ENCODE results near the gene SORBS1. TPM values are rescaled to one million over a fixed set of nuclear protein-coding genes. Genes with fewer than 3 reads are reported as not detected.

The SORBS1 gene
- polyA plus RNA-seq, 1 donor from 2014 or later, result 39.5 TPM

DNA sequence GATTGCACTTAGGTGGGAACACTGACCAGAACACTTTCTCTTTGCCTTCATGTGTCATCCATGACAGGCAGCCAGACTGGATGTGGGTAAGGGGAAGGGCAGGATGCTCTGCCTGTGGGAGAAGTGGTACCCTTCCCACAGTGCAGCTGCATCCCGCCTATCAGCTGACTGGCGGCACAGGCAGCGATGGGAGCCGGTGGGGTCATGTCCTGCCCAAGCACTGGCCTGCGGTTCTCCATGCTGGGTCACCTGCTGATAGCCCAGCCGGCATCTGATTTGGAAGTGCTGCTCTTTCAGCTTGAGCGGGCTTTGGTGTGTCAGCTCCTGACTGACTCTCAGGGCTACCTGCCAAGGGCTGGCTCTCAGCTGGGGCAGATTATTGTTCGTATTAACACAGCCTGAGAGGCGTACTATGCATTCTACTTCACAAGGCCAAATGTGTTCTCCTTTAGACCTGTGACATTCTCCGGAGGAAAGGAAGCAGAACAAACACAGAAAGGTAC lies 165.2 kb downstream of the SORBS1 start:
- H3K9ac ChIP-seq (ENCODE audit: low read length), result no peak overlapping the region
- no peak for TF ChIP-seq MXI1 (conservative IDR thresholded peaks at IDR 0.05; ENCODE audit: poor library complexity, severe bottlenecking)
- TF ChIP-seq SMC3 (conservative IDR thresholded peaks at IDR 0.05; ENCODE audit: poor library complexity), result no peak
- peaks cover 23% of the 10 kb centered on the region for H3K36me3 ChIP-seq (ENCODE audit: insufficient read depth, low read length)
- H4K20me1 ChIP-seq (ENCODE audit: insufficient read depth), result no peaks in the 10 kb centered on the region
- no peak overlapping the region for H3K27ac ChIP-seq (ENCODE audit: low read length)
- no peak overlapping the region for H3K4me3 ChIP-seq (ENCODE audit: low read length)
- no peak overlapping the region for H3K4me2 ChIP-seq (ENCODE audit: low read length)
- no peaks in the 10 kb centered on the region for H3F3A ChIP-seq (ENCODE audit: insufficient read depth, low read length, poor library complexity, severe bottlenecking)
- no peaks in the 10 kb centered on the region for H3K9me2 ChIP-seq (ENCODE audit: insufficient read depth, low read length)
- no peaks in the 10 kb centered on the region for H3K27me3 ChIP-seq (ENCODE audit: insufficient read depth, low read depth, low read length)
- H2AFZ ChIP-seq (ENCODE audit: low read depth, low read length), result no peak overlapping the region
- H3K9me3 ChIP-seq (ENCODE audit: low read length), result no peaks in the 10 kb centered on the region
- no peaks in the 10 kb centered on the region for H3K79me2 ChIP-seq (replicated peaks; ENCODE audit: insufficient read depth, low read length)

DNA sequence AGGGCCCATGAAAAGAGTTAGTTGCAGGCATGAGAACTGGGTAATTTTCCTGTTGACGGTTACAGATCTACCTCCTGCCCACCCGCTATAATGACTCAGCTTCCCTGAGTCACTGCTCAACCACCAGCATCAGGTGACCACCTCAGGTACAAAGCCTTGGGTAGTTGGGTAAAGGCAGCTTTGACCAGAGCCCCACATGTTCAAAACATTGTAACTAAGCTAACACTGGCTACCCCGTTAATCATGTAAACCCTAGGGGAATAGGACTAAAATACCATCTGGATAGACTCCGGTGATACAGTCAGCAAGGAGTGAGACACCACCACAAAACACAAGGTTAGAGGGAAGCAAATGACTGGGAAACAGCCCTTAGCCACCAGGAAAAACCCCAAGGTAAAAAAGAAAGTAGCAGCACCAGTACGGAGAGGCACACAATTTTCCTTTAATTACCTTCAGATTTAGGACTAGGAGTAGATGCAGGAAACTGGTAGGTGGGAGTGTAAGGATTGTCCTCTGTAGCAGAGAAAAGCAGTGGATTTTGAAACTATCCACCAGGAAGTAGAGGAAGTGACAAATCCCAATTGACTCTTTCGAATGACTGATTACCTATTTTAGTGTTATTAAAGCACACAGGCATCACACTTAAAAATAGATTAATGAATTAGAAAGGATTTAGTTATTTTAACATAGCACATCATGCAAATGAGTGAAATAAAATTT lies 166.8 kb downstream of the SORBS1 start:
- Histone ChIP-seq H3K36me3 (ENCODE audit: insufficient read depth, low read length) (peaks cover 23% of the 10 kb centered on the region), H3K79me2 (replicated peaks; ENCODE audit: insufficient read depth, low read length) (no peaks in the 10 kb centered on the region), H3F3A (ENCODE audit: insufficient read depth, low read length, poor library complexity, severe bottlenecking) (no peaks in the 10 kb centered on the region), H3K9me3 (ENCODE audit: low read length) (no peaks in the 10 kb centered on the region), H3K4me3 (ENCODE audit: low read length) (no peak overlapping the region), H4K20me1 (ENCODE audit: insufficient read depth) (no peaks in the 10 kb centered on the region), H3K27ac (ENCODE audit: low read length) (no peak overlapping the region), H3K27me3 (ENCODE audit: insufficient read depth, low read depth, low read length) (no peaks in the 10 kb centered on the region), H3K9me2 (ENCODE audit: insufficient read depth, low read length) (no peaks in the 10 kb centered on the region), H2AFZ (ENCODE audit: low read depth, low read length) (no peak overlapping the region), H3K9ac (ENCODE audit: low read length) (no peak overlapping the region), H3K4me2 (ENCODE audit: low read length) (no peak overlapping the region)
- TF ChIP-seq, protein P1, sequence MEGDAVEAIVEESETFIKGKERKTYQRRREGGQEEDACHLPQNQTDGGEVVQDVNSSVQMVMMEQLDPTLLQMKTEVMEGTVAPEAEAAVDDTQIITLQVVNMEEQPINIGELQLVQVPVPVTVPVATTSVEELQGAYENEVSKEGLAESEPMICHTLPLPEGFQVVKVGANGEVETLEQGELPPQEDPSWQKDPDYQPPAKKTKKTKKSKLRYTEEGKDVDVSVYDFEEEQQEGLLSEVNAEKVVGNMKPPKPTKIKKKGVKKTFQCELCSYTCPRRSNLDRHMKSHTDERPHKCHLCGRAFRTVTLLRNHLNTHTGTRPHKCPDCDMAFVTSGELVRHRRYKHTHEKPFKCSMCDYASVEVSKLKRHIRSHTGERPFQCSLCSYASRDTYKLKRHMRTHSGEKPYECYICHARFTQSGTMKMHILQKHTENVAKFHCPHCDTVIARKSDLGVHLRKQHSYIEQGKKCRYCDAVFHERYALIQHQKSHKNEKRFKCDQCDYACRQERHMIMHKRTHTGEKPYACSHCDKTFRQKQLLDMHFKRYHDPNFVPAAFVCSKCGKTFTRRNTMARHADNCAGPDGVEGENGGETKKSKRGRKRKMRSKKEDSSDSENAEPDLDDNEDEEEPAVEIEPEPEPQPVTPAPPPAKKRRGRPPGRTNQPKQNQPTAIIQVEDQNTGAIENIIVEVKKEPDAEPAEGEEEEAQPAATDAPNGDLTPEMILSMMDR (IDR thresholded peaks at IDR 0.05; ENCODE audit: poor library complexity, severe bottlenecking), result no peak
- TF ChIP-seq, protein P2, sequence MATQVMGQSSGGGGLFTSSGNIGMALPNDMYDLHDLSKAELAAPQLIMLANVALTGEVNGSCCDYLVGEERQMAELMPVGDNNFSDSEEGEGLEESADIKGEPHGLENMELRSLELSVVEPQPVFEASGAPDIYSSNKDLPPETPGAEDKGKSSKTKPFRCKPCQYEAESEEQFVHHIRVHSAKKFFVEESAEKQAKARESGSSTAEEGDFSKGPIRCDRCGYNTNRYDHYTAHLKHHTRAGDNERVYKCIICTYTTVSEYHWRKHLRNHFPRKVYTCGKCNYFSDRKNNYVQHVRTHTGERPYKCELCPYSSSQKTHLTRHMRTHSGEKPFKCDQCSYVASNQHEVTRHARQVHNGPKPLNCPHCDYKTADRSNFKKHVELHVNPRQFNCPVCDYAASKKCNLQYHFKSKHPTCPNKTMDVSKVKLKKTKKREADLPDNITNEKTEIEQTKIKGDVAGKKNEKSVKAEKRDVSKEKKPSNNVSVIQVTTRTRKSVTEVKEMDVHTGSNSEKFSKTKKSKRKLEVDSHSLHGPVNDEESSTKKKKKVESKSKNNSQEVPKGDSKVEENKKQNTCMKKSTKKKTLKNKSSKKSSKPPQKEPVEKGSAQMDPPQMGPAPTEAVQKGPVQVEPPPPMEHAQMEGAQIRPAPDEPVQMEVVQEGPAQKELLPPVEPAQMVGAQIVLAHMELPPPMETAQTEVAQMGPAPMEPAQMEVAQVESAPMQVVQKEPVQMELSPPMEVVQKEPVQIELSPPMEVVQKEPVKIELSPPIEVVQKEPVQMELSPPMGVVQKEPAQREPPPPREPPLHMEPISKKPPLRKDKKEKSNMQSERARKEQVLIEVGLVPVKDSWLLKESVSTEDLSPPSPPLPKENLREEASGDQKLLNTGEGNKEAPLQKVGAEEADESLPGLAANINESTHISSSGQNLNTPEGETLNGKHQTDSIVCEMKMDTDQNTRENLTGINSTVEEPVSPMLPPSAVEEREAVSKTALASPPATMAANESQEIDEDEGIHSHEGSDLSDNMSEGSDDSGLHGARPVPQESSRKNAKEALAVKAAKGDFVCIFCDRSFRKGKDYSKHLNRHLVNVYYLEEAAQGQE (IDR thresholded peaks at IDR 0.05; ENCODE audit: borderline replicate concordance), result no peak
- TF ChIP-seq POLR2AphosphoS5 (IDR thresholded peaks at IDR 0.05) (no peak), MXI1 (conservative IDR thresholded peaks at IDR 0.05; ENCODE audit: poor library complexity, severe bottlenecking) (no peak), EP300 (conservative IDR thresholded peaks at IDR 0.05; ENCODE audit: poor library complexity, severe bottlenecking) (no peak), RAD21 (conservative IDR thresholded peaks at IDR 0.05) (no peak), TAF1 (IDR thresholded peaks at IDR 0.05; ENCODE audit: low read depth) (no peak), SMC3 (conservative IDR thresholded peaks at IDR 0.05; ENCODE audit: poor library complexity) (no peak), EZH2 (IDR thresholded peaks at IDR 0.05; ENCODE audit: borderline replicate concordance, insufficient read depth, low read length, poor library complexity, severe bottlenecking) (no peak)

Data from neural cell (in vitro differentiated cells).